HCT116 (cell line): ENCODE measurements around the gene CHST12.

ENCODE experiments used
- CEBPB ChIP-seq: IDR thresholded peaks from 2 replicates; pipeline ENCODE4 v1.6.1; 2012; ENCODE audit warnings: low read depth
- EZH2 ChIP-seq: fragments of 200-600 bp; sonication (generic); IDR thresholded peaks from 2 replicates; pipeline ENCODE4 v1.6.1; 2017; ENCODE audit warnings: antibody characterized with exemption, mixed run types
- POLR2A ChIP-seq: IDR thresholded peaks from 2 replicates; pipeline ENCODE4 v1.7.0; 2011; ENCODE audit warnings: borderline replicate concordance; ENCODE audit not compliant: insufficient read depth, insufficient read length; ENCODE audit errors: extremely low read depth
- SRF ChIP-seq: IDR thresholded peaks from 2 replicates; pipeline ENCODE4 v1.6.1; 2012; ENCODE audit warnings: low read depth

GRCh38 chr7:2431260-2431867, 28.0 kb downstream of the CHST12 start:
- TF ChIP-seq CEBPB = no peak
- TF ChIP-seq SRF = no peak
- no peak for TF ChIP-seq POLR2A
- TF ChIP-seq EZH2 = no peak
